OCI-LY1 (cell line): Measurements from ENCODE around the gene MARCHF9.

Source experiments
- EZH2 ChIP-seq: fragments of 200-600 bp; sonication (generic), shearing (Covaris generic); IDR thresholded peaks from 2 replicates; pipeline ENCODE4 v1.8.0; 2017; ENCODE audit warnings: borderline replicate concordance, mixed run types, mild to moderate bottlenecking, antibody characterized with exemption, low read length, moderate library complexity, mixed read lengths
- TF ChIP-seq, protein P1 (sequence below): fragments of 200-600 bp; sonication (generic), shearing (Covaris generic); IDR thresholded peaks from 2 replicates; pipeline ENCODE4 v1.5.1; 2017; ENCODE audit warnings: mild to moderate bottlenecking, antibody characterized with exemption, low read length, moderate library complexity, mixed read lengths

DNA sequence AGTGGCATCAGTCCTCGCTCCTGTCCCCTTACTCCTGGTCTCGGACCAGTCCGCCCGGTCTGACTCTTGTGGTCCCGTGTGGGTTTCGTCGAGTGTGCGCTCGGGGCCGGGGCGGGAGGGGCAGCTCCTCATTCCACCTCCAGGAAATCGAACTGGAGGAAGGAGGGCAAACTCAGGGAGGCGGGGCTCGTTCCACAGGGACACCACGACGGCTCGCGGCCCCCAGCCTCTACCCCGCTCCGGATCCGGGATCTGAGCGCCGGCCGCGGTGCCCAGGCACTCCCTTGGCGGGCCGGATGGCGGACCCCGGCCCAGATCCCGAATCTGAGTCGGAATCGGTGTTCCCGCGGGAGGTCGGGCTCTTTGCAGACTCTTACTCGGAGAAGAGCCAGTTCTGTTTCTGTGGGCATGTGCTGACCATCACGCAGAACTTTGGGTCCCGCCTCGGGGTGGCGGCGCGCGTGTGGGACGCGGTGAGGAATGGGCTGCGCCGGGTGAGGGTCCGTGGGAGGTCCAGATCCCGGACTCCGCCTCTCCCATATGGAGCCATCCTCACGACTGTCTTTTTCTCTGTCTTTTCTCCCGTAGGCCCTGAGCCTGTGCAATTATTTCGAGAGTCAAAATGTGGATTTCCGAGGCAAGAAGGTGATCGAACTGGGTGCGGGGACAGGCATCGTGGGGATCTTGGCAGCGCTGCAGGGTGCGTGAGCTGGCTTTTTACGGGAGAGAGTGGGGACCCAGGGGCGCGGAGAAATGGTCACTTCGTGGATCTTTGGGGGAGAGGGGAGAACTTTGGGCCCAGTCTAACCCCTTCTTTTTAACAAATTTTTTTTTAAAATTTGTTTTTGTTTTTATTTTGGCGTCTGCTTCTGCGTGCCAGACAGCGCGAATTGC, 17.8 kb downstream of the MARCHF9 start, which contains the start of gene EEF1AKMT3:
- TF ChIP-seq, protein P1, sequence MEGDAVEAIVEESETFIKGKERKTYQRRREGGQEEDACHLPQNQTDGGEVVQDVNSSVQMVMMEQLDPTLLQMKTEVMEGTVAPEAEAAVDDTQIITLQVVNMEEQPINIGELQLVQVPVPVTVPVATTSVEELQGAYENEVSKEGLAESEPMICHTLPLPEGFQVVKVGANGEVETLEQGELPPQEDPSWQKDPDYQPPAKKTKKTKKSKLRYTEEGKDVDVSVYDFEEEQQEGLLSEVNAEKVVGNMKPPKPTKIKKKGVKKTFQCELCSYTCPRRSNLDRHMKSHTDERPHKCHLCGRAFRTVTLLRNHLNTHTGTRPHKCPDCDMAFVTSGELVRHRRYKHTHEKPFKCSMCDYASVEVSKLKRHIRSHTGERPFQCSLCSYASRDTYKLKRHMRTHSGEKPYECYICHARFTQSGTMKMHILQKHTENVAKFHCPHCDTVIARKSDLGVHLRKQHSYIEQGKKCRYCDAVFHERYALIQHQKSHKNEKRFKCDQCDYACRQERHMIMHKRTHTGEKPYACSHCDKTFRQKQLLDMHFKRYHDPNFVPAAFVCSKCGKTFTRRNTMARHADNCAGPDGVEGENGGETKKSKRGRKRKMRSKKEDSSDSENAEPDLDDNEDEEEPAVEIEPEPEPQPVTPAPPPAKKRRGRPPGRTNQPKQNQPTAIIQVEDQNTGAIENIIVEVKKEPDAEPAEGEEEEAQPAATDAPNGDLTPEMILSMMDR = no peak
- TF ChIP-seq EZH2 = no peak
